BLaER1 (cell line): ENCODE results near the gene FAM210A.
"Not testable (repeated sequence)": the region's sequence is repeated elsewhere in the genome, so short reads cannot be mapped to it uniquely, and the experiment has no call there.

Source experiments
- H3K27ac ChIP-seq: shearing (Covaris generic); formaldehyde crosslinking; 2 replicates; pipeline ENCODE4 v1.8.1; 2022
- H3K27me3 ChIP-seq: shearing (Covaris generic); formaldehyde crosslinking; 2 replicates; pipeline ENCODE4 v1.8.1; 2022
- H3K36me3 ChIP-seq: shearing (Covaris generic); formaldehyde crosslinking; 2 replicates; pipeline ENCODE4 v1.8.1; 2022
- H3K4me1 ChIP-seq: shearing (Covaris generic); formaldehyde crosslinking; 2 replicates; pipeline ENCODE4 v1.8.1; 2022
- H3K4me2 ChIP-seq: shearing (Covaris generic); formaldehyde crosslinking; 2 replicates; pipeline ENCODE4 v1.8.1; 2022
- H3K4me3 ChIP-seq: shearing (Covaris generic); formaldehyde crosslinking; 2 replicates; pipeline ENCODE4 v1.8.1; 2022
- H3K9ac ChIP-seq: shearing (Covaris generic); formaldehyde crosslinking; 2 replicates; pipeline ENCODE4 v1.8.1; 2022
- H3K9me3 ChIP-seq: shearing (Covaris generic); formaldehyde crosslinking; 2 replicates; pipeline ENCODE4 v1.8.1; 2022
- H4K20me1 ChIP-seq: shearing (Covaris generic); formaldehyde crosslinking; 2 replicates; pipeline ENCODE4 v1.8.1; 2022
- Cebpa-rat ChIP-seq: shearing (Covaris generic); IDR thresholded peaks from 2 replicates; pipeline ENCODE4 v1.8.1; 2022

FAM210A gene

DNA sequence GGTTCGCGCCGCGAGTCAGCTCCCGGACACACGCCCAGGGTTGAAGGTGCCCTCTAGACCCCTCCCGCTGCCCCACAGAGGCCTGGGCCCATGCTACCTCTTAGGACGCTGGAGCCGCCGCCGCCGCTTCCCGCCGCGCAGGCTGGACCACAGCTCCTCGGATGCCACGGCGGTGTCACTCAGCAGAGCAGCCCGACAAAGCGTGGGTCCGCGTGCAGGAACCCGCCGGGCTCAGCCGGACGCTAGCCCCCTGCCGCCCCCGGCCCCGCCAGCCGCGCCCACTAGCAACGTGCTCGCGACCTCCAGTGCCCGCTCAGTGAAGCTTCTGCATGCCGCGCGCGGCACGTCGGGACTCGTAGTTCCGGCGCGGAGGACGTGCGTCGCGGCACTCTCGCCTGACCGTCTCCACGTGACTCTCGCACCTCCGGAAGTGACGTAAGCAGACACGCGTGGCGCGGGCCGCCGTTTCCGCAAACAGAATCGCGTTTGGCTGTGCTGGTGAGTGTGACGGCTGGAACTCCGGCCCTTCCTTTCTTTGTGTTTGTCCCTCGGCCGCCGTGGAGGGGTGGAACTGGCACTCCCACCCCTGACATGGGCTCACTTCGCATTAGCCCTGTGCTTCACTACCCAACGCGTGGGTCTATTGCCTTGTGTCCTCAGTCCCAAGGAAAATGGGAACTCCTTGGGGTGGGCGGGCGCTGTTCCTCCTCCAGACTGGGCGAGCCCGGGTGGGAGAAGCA is at the start of gene FAM210A, which contains the start of gene RNMT:
TSS of gene FAM210A (minus strand) at position 327 of the 740 bp plus-strand sequence. CDS start 44,481 bp downstream, outside the sequence.
TSS of gene RNMT (plus strand) at position 442 of the 740 bp plus-strand sequence. CDS start 4,845 bp downstream, outside the sequence.
- H3K27me3 ChIP-seq = no peaks in the 10 kb centered on the region
- peak within 1 kb of the TSS; percentile 93 for H3K4me2 ChIP-seq
- peak within 1 kb of the TSS; percentile 97 for H3K4me3 ChIP-seq
- peaks cover 78% of the 10 kb centered on the region for H4K20me1 ChIP-seq
- no peak for TF ChIP-seq Cebpa-rat
- H3K36me3 ChIP-seq = peaks cover 20% of the 10 kb centered on the region
- peaks cover 36% of the 10 kb centered on the region for H3K4me1 ChIP-seq
- no peaks in the 10 kb centered on the region; the same call in 1 of the 2 replicates for H3K9me3 ChIP-seq
- H3K27ac ChIP-seq = peak within 1 kb of the TSS; percentile 84
- H3K9ac ChIP-seq = peak within 1 kb of the TSS; percentile 91

- H3K9me3 ChIP-seq = peaks cover 14% of the 10 kb centered on the region
- no peaks in the 10 kb centered on the region for H4K20me1 ChIP-seq
- H3K27me3 ChIP-seq = no peaks in the 10 kb centered on the region
- H3K36me3 ChIP-seq = no peaks in the 10 kb centered on the region
- no peak overlapping the region for H3K4me2 ChIP-seq
- no peaks in the 10 kb centered on the region for H3K4me1 ChIP-seq
- no peak for TF ChIP-seq Cebpa-rat
- no peak overlapping the region for H3K4me3 ChIP-seq
- no peak overlapping the region for H3K27ac ChIP-seq
- no peak overlapping the region for H3K9ac ChIP-seq
These were observed 48.7 kb upstream of the FAM210A start for GRCh38 chr18:13775058-13775457.

DNA sequence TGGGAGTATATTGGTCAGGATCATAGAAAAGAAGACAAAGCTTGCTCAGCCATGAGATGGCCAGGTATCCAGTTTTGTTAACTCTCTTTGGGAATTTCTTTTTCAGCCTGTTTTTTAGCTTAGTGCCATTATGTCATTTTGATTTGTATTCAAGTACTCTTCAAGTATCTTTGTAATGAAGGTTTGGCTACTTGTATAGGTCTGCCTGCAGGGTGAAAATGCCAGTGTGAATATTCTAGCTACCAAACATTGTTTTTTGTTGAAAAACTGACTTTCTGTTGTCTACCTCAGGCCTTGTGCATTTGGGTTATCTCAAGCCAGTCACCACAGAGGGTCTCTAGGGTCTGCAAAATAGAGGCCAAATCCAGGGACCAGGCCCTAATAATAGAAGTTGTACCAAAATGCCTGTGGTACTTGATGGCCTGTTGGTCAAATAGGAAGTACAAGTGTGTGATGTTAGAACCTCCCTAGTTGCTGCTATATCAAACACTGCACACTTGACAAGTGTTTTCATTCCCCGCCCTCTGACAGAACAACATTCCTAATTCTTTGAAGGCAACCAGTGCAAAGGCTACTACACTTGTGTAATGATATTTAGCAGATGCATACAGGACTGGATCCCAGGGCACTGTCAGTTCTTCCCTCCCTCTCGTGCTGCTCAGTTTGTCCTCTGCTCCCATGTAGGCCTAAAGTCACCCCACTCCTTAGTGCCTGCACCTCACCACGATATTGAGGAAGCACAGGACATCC is 36.5 kb upstream of the FAM210A start:
- TF ChIP-seq Cebpa-rat = no peak
- H3K36me3 ChIP-seq = peaks cover 62% of the 10 kb centered on the region
- H4K20me1 ChIP-seq = no peaks in the 10 kb centered on the region
- H3K4me1 ChIP-seq = no peaks in the 10 kb centered on the region
- H3K4me2 ChIP-seq = no peak overlapping the region
- H3K9ac ChIP-seq = no peak overlapping the region
- H3K27ac ChIP-seq = no peak overlapping the region
- H3K9me3 ChIP-seq = peaks cover 28% of the 10 kb centered on the region
- no peaks in the 10 kb centered on the region for H3K27me3 ChIP-seq
- no peak overlapping the region for H3K4me3 ChIP-seq

DNA sequence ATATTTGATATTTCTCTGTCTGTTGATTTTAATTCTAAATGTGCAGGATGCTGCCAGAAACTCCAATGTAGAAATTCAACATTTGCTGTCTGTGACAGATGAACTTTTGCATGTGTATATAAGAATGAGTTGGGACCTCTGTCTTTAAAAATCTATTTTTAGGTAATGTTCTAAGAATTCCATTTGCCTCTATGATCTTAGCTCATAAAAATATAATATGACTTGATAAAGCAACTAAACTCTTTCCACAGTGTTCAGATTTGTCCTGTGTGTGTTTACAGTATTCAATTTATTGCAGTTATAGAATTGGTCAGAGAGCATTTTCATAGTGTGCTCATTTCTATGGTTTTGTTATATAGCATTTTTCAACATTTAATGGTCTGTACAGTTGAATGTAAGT is 33.7 kb upstream of the FAM210A start:
- Histone ChIP-seq H3K27ac (no peak overlapping the region), H3K4me3 (no peak overlapping the region), H3K36me3 (peaks cover 82% of the 10 kb centered on the region), H3K27me3 (no peaks in the 10 kb centered on the region), H3K4me2 (no peak overlapping the region), H3K9me3 (peaks cover 27% of the 10 kb centered on the region), H3K9ac (no peak overlapping the region), H4K20me1 (no peaks in the 10 kb centered on the region), H3K4me1 (no peaks in the 10 kb centered on the region)
- no peak for TF ChIP-seq Cebpa-rat

DNA sequence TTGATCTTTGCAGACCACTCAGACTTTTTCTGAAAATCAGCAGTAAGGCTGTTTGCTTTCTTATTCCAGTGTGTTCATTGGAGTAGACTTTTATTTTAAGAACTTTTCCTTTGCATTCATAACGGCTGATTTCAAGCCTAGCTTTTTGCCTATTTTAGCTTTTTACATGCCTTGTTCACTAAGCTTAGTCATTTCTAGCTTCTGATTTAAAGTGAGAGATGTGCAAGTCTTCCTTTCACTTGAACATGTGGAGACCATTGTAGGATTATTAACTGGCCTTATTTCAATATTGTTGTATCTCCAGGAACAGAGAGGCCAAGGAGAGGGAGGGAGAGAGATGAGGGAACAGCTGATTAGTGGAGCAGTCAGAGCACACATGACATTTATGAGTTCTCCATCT is 32.3 kb upstream of the FAM210A start:
- peaks cover 84% of the 10 kb centered on the region for H3K36me3 ChIP-seq
- no peak for TF ChIP-seq Cebpa-rat
- no peak overlapping the region for H3K9ac ChIP-seq
- H3K4me3 ChIP-seq = no peak overlapping the region
- H3K4me1 ChIP-seq = no peaks in the 10 kb centered on the region
- peaks cover 21% of the 10 kb centered on the region for H3K9me3 ChIP-seq
- no peaks in the 10 kb centered on the region for H3K27me3 ChIP-seq
- no peak overlapping the region for H3K4me2 ChIP-seq
- H4K20me1 ChIP-seq = no peaks in the 10 kb centered on the region
- no peak overlapping the region for H3K27ac ChIP-seq

DNA sequence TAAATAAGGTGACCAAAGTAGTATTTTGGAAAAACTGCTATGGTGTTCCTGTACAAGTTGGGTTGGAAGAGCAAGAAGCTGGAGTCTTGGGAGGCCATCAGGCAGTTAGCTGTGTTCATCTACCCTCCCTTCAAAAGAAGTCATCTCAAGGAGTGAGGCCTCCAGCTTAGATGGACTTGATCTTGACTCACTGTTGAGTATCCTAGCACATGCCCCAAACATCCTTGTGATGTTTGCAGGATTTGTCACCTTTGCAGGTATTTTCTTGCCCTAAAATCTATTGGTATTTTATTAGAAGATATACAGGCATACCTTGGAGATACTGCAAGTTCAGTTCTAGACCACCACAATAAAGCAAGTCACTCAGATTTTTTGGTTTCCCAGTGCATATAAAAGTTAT is 30.3 kb upstream of the FAM210A start:
- H4K20me1 ChIP-seq = no peaks in the 10 kb centered on the region
- H3K27me3 ChIP-seq = no peaks in the 10 kb centered on the region
- H3K27ac ChIP-seq = no peak overlapping the region
- H3K4me1 ChIP-seq = no peaks in the 10 kb centered on the region
- no peak overlapping the region for H3K4me3 ChIP-seq
- peaks cover 83% of the 10 kb centered on the region for H3K36me3 ChIP-seq
- H3K9ac ChIP-seq = no peak overlapping the region
- H3K4me2 ChIP-seq = no peak overlapping the region
- no peak for TF ChIP-seq Cebpa-rat
- H3K9me3 ChIP-seq = peaks cover 21% of the 10 kb centered on the region

- no peaks in the 10 kb centered on the region for H3K27me3 ChIP-seq
- no peaks in the 10 kb centered on the region for H3K4me1 ChIP-seq
- H3K9me3 ChIP-seq = peaks cover 21% of the 10 kb centered on the region
- peaks cover 83% of the 10 kb centered on the region for H3K36me3 ChIP-seq
- no peak overlapping the region for H3K27ac ChIP-seq
- no peak for TF ChIP-seq Cebpa-rat
- H3K4me2 ChIP-seq = no peak overlapping the region
- H4K20me1 ChIP-seq = no peaks in the 10 kb centered on the region
- H3K9ac ChIP-seq = no peak overlapping the region
- no peak overlapping the region for H3K4me3 ChIP-seq
These were observed 29.9 kb upstream of the FAM210A start for GRCh38 chr18:13756261-13756660.

GRCh38 chr18:13751599-13751998 is 25.2 kb upstream of the FAM210A start:
- not testable (repeated sequence) for H3K27ac ChIP-seq, H3K9ac ChIP-seq, H3K4me2 ChIP-seq, H4K20me1 ChIP-seq, H3K9me3 ChIP-seq, H3K4me3 ChIP-seq, H3K27me3 ChIP-seq, H3K4me1 ChIP-seq
- peaks cover 95% of the 10 kb centered on the region for H3K36me3 ChIP-seq

DNA sequence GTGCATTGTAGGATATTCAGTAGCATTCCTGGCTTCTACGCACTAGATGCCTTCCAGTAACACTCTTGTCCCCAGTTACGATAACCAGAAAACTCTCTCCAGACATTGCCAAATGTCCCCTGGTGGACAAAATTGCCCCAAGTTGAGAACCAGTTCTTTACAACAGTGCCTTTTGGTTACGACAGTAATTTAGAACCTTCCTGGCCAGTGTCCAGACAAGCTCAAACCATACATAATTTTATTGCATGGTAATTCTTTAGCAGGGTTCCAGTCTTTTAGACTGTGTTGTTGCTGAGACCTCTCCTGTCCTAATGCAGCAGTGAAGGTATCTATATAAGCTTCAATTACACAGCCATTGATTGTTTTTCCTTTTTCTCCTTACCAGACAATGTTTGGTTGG is 20.3 kb upstream of the FAM210A start:
- Histone ChIP-seq H3K27ac (no peak overlapping the region), H3K27me3 (no peaks in the 10 kb centered on the region)

DNA sequence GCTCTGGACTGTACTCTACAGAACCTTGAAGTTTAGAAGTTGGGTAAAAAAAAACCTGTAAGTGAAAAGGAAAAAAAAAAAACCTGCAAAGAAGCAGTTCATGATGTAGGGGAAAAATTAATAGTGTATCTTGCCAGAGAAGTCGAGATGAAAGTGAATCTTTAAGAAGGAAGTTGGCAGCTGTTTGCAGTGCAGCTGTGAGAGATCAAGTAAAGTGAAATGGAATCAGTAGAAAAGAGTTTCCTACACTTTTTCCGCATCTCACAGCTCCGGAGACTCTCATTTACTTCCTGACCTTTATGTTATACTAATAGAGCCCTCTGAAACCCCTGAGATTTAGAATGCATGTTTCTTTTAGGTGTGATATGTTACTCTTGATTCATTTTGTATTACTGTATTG is 19.3 kb upstream of the FAM210A start:
- peaks cover 12% of the 10 kb centered on the region; the same call in 1 of the 2 replicates for H4K20me1 ChIP-seq
- H3K9ac ChIP-seq = no peak overlapping the region
- no peak overlapping the region for H3K4me2 ChIP-seq
- peaks cover 13% of the 10 kb centered on the region for H3K4me1 ChIP-seq
- TF ChIP-seq Cebpa-rat = no peak
- peaks cover 88% of the 10 kb centered on the region for H3K36me3 ChIP-seq
- H3K9me3 ChIP-seq = no peaks in the 10 kb centered on the region
- H3K27ac ChIP-seq = no peak overlapping the region
- H3K27me3 ChIP-seq = no peaks in the 10 kb centered on the region
- H3K4me3 ChIP-seq = no peak overlapping the region

More for the DNA sequence above, 20.3 kb upstream of the FAM210A start:
- Histone ChIP-seq H4K20me1 (peaks cover 12% of the 10 kb centered on the region; the same call in 1 of the 2 replicates), H3K4me1 (peaks cover 13% of the 10 kb centered on the region), H3K4me2 (no peak overlapping the region), H3K9me3 (no peaks in the 10 kb centered on the region), H3K36me3 (peaks cover 85% of the 10 kb centered on the region), H3K4me3 (no peak overlapping the region), H3K9ac (no peak overlapping the region)
- no peak for TF ChIP-seq Cebpa-rat
